Thoracic aorta (tissue), 2 donors: ENCODE results near the gene AKNA. TPM values are rescaled to one million over a fixed set of nuclear protein-coding genes. Genes with fewer than 3 reads are reported as not detected.

Experiments used
- ATAC-seq: fragments of 150-250 bp; one replicate; pipeline ENCODE4 v1.8.0; 2017; ENCODE audit warnings: low read depth; ENCODE audit not compliant: insufficient number of reproducible peaks, low FRiP score
- DNase-seq: peaks from one replicate; pipeline ENCODE4 v3.0.0-alpha.2; 2020; ENCODE audit warnings: low spot score
- H3K27ac ChIP-seq, 2 donors: fragments of 200-600 bp; sonication (generic); 1 replicate in 1 of 2; 2 replicates in 1 of 2; pipeline ENCODE4 v1.5.1; 2016; ENCODE audit warnings: mild to moderate bottlenecking in 2 of 2, moderate library complexity in 2 of 2
- H3K27me3 ChIP-seq: fragments of 200-600 bp; sonication (generic); replicated peaks from 2 replicates; pipeline ENCODE4 v1.6.0; 2016; ENCODE audit warnings: mild to moderate bottlenecking; ENCODE audit not compliant: insufficient read depth
- H3K36me3 ChIP-seq: fragments of 200-600 bp; sonication (generic); one replicate; pipeline ENCODE4 v1.5.1; 2016
- H3K4me1 ChIP-seq, 2 donors: fragments of 200-600 bp; sonication (generic); 1 replicate in 1 of 2; 2 replicates in 1 of 2; pipeline versions ENCODE4 v1.5.1 to v1.6.0; 2016; ENCODE audit warnings: low read depth in 2 of 2, mild to moderate bottlenecking in 1 of 2; ENCODE audit not compliant: control insufficient read depth in 1 of 2
- H3K4me3 ChIP-seq: fragments of 200-600 bp; sonication (generic); 2 replicates; pipeline ENCODE4 v1.5.1; 2016; ENCODE audit warnings: mild to moderate bottlenecking
- H3K9me3 ChIP-seq: fragments of 200-600 bp; sonication (generic); 2 replicates; pipeline ENCODE4 v1.5.1; 2016
- total RNA-seq, 2 donors: library from RNA; depleted of rRNA; stranded (reverse); fragments of >200 nt; gene quantifications; one replicate each; pipeline versions ENCODE4 v1.1.0 to v1.2.3, GENCODE V29; 2016
- TF ChIP-seq, protein P1 (sequence below): fragments of 200-600 bp; sonication (generic); IDR thresholded peaks from one replicate; pipeline ENCODE4 v1.5.1; 2019; ENCODE audit warnings: antibody characterized with exemption

The AKNA gene
- total RNA-seq, 2 donors from 2014 or later = 34.8 to 68.5 TPM

DNA sequence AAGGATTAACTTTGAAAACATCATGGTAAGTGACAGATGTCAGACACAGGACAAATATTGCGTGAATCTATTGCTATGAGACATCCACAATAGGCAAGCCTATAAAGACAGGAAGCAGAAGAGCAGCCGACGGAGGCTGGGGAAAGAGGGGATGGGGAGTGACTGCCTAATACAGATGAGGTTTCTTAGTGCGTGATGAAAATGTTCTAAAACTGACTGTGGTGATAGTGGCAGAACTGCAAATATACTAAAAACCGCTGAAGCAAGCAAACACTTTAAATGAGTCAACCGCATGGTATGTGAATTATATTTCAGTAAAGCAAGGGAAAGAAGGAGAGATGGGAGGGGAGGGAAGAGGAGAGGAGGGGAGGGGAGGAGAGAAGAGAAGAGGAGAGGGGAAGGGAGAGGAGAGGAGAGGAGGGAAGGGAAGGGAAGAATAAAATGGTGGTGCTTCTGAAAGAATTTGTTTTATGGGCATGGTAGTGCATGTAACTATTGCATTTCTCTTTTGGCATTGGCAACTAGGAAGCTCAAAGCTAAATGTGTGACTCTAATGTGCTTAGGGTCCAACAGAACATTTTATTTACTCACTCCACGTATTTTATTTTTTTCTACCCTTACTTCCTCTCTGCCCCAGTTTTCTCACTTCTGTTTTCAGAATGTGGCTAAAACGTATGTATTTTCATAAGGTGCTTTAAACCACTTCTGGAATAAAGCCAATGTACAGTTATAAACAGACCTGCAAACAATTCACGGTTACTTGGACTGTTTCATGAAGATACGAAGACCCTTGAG is 21.3 kb downstream of the AKNA start:
- peaks cover 19 to 32% of the 10 kb centered on the region in 2 donors for H3K4me1 ChIP-seq
- peak overlapping the region; percentile 13 for H3K4me3 ChIP-seq
- H3K27me3 ChIP-seq = no peaks in the 10 kb centered on the region
- H3K36me3 ChIP-seq = peaks cover 40% of the 10 kb centered on the region
- peak overlapping the region; percentile 46 to 65 for H3K27ac ChIP-seq
- ATAC-seq = no peak
- no peak for DNase-seq
- H3K9me3 ChIP-seq = no peaks in the 10 kb centered on the region
- TF ChIP-seq, protein P1, sequence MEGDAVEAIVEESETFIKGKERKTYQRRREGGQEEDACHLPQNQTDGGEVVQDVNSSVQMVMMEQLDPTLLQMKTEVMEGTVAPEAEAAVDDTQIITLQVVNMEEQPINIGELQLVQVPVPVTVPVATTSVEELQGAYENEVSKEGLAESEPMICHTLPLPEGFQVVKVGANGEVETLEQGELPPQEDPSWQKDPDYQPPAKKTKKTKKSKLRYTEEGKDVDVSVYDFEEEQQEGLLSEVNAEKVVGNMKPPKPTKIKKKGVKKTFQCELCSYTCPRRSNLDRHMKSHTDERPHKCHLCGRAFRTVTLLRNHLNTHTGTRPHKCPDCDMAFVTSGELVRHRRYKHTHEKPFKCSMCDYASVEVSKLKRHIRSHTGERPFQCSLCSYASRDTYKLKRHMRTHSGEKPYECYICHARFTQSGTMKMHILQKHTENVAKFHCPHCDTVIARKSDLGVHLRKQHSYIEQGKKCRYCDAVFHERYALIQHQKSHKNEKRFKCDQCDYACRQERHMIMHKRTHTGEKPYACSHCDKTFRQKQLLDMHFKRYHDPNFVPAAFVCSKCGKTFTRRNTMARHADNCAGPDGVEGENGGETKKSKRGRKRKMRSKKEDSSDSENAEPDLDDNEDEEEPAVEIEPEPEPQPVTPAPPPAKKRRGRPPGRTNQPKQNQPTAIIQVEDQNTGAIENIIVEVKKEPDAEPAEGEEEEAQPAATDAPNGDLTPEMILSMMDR = no peak

DNA sequence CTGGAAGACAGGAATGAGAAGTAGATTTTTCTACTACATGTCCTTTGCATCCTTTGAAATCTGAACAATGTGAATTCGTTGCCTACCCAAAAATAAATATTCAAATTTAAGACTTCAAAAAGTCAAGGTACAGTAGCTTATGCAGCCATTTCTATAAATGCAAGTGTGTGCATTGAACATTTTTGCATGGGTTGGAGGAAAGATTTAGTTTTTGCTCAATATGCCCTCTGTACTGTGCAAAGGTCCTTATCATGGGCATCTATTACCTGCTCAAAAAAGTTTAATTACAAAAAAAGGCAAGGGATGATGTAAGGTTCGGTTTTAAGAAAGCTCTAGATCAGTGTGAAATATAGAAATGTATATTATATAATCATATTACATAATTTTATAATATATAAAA is 22.6 kb downstream of the AKNA start:
- ATAC-seq (no peak), DNase-seq (no peak)
- Histone ChIP-seq H3K4me3 (no peak overlapping the region), H3K27me3 (no peaks in the 10 kb centered on the region), H3K4me1 (peaks cover 14 to 22% of the 10 kb centered on the region in 2 donors), H3K9me3 (no peaks in the 10 kb centered on the region), H3K36me3 (peaks cover 54% of the 10 kb centered on the region), H3K27ac (no peak overlapping the region)
- TF ChIP-seq, protein P1 = no peak

- no peak for ATAC-seq
- no peaks in the 10 kb centered on the region for H3K9me3 ChIP-seq
- H3K27ac ChIP-seq = peak overlapping the region in 1 of 2 donors; percentile 2
Observed at GRCh38 chr9:114364134-114365041, 23.4 kb downstream of the AKNA start.

GRCh38 chr9:114363424-114363823 is 24.4 kb downstream of the AKNA start:
- TF ChIP-seq, protein P1 = no peak
- ATAC-seq (no peak), DNase-seq (no peak)
- no peak overlapping the region for H3K4me3 ChIP-seq
- no peak overlapping the region for H3K27ac ChIP-seq
- H3K36me3 ChIP-seq = peaks cover 65% of the 10 kb centered on the region
- H3K27me3 ChIP-seq = no peaks in the 10 kb centered on the region
- peaks cover 14 to 22% of the 10 kb centered on the region in 2 donors for H3K4me1 ChIP-seq
- no peaks in the 10 kb centered on the region for H3K9me3 ChIP-seq

More at GRCh38 chr9:114364134-114365041, 23.4 kb downstream of the AKNA start:
- Histone ChIP-seq H3K4me3 (no peak overlapping the region), H3K27me3 (no peaks in the 10 kb centered on the region), H3K4me1 (peaks cover 14 to 22% of the 10 kb centered on the region in 2 donors), H3K36me3 (peaks cover 62% of the 10 kb centered on the region)
- DNase-seq = no peak
- TF ChIP-seq, protein P1 = no peak

GRCh38 chr9:114362394-114362793 is 25.4 kb downstream of the AKNA start:
- TF ChIP-seq, protein P1 = no peak
- H3K36me3 ChIP-seq = peaks cover 72% of the 10 kb centered on the region
- no peak for DNase-seq
- H3K27ac ChIP-seq = no peak overlapping the region
- no peaks in the 10 kb centered on the region for H3K9me3 ChIP-seq
- no peak for ATAC-seq
- no peak overlapping the region for H3K4me3 ChIP-seq
- peaks cover 14 to 18% of the 10 kb centered on the region in 2 donors for H3K4me1 ChIP-seq
- no peaks in the 10 kb centered on the region for H3K27me3 ChIP-seq
